Fibroblast of mammary gland (primary cell): ENCODE measurements around the gene SPINT1.

Source experiments
- DNase-seq: peaks from one replicate; pipeline ENCODE4 v3.0.0-alpha.2; 2010; ENCODE audit warnings: low read depth
- H3K4me3 ChIP-seq: 2 replicates; pipeline ENCODE4 v1.5.1; 2011; ENCODE audit warnings: low read depth, mild to moderate bottlenecking, low read length, moderate library complexity; ENCODE audit not compliant: control insufficient read depth
- CTCF ChIP-seq: conservative IDR thresholded peaks from 2 replicates; pipeline ENCODE4 v1.5.1; 2011; ENCODE audit warnings: low read depth, low read length, inconsistent platforms; ENCODE audit not compliant: control insufficient read depth, insufficient read depth

SPINT1 gene

GRCh38 chr15:40900256-40901052 lies 56.6 kb downstream of the SPINT1 start:
- no peak overlapping the region for H3K4me3 ChIP-seq
- TF ChIP-seq CTCF: no peak
- no peak for DNase-seq

- H3K4me3 ChIP-seq: no peak overlapping the region
- no peak for TF ChIP-seq CTCF
- DNase-seq: no peak
Observed at GRCh38 chr15:40901053-40901443, 57.2 kb downstream of the SPINT1 start.

GRCh38 chr15:40902605-40903561 lies 59.0 kb downstream of the SPINT1 start:
- H3K4me3 ChIP-seq: no peak overlapping the region
- TF ChIP-seq CTCF: no peak
- peak; percentile 42 for DNase-seq

GRCh38 chr15:40904552-40905201 lies 60.8 kb downstream of the SPINT1 start:
- H3K4me3 ChIP-seq: no peak overlapping the region
- TF ChIP-seq CTCF: no peak
- DNase-seq: no peak

- peak; percentile 97 for DNase-seq
- TF ChIP-seq CTCF: peak; percentile 50
- peak overlapping the region; percentile 54 for H3K4me3 ChIP-seq
Observed at GRCh38 chr15:40906091-40906990, 62.5 kb downstream of the SPINT1 start.
